Measurements from ENCODE around the gene UAP1L1.

The UAP1L1 gene

DNA sequence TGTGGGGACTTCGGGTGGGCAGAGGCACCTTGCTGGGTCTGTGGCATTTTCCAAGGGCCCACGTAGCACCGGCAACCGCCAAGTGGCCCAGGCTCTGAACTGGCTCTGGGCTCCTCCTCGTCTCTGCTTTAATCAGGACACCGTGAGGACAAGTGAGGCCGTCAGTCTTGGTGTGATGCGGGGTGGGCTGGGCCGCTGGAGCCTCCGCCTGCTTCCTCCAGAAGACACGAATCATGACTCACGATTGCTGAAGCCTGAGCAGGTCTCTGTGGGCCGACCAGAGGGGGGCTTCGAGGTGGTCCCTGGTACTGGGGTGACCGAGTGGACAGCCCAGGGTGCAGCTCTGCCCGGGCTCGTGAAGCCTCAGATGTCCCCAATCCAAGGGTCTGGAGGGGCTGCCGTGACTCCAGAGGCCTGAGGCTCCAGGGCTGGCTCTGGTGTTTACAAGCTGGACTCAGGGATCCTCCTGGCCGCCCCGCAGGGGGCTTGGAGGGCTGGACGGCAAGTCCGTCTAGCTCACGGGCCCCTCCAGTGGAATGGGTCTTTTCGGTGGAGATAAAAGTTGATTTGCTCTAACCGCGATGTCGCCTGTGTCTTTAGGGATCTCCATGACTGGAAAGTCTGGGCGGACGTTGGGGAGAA lies 31.4 kb downstream of the UAP1L1 start:
- peak; percentile 13; the same call in 1 of the 2 replicates for TF ChIP-seq POLR2AphosphoS5 (IDR thresholded peaks at IDR 0.05; ENCODE audit: low read depth, low read length)
- TF ChIP-seq POLR2A (IDR thresholded peaks at IDR 0.05; ENCODE audit: low read depth, low read length): no peak
- FAIRE-seq: no peak
- no peak for DNase-seq (ENCODE audit: insufficient read length)

GRCh38 chr9:137109250-137110146 lies 32.2 kb downstream of the UAP1L1 start:
- DNase-seq (ENCODE audit: insufficient read length): no peak
- no peak; the same call in 1 of the 2 replicates for TF ChIP-seq POLR2AphosphoS5 (IDR thresholded peaks at IDR 0.05; ENCODE audit: low read depth, low read length)
- TF ChIP-seq TAF1 (IDR thresholded peaks at IDR 0.05; ENCODE audit: borderline replicate concordance, low read depth, low read length): no peak
- TF ChIP-seq POLR2A (IDR thresholded peaks at IDR 0.05; ENCODE audit: low read depth, low read length): no peak
- no peak for FAIRE-seq

DNA sequence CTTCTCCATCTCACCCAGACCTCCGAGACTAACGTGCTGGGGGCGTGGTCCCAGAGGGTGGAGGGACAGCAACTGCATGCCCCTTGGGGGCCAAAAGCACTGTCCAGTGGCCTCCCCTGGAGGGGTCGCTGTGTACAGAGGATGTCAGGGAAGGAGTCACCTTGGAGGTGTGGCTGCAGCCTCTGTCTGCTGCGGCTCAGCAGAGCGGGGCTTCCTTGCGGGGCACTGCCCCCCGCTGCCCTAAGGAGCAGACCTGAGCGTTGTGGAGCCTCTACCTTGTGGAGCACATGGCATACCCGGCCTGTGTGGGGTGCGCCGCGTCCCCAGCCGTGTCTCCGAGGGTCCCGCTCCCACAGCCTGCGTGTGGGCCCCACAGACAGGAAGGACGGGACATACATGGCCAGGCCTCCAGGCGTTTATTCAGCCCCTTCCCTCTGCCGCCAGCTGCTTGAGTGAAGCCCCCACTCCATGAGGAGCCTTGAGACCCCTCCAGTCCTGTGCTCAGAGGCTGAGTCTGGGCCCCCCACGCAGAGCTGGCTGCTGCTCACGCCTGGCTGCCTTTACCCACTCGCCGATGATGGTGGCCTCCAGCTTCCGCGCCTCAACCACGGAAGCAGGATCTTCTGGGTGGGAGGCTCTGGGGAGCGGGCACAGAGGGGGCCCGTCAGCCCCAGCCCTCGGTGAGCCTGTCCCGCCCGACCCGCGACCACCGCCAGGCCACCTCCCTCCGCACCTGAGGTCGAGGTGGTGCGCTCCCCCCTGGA lies 33.0 kb downstream of the UAP1L1 start:
- FAIRE-seq (no peak), DNase-seq (ENCODE audit: insufficient read length) (no peak)
- no peak for TF ChIP-seq TAF1 (IDR thresholded peaks at IDR 0.05; ENCODE audit: borderline replicate concordance, low read depth, low read length)
- TF ChIP-seq POLR2A (IDR thresholded peaks at IDR 0.05; ENCODE audit: low read depth, low read length): no peak
- no peak for TF ChIP-seq POLR2AphosphoS5 (IDR thresholded peaks at IDR 0.05; ENCODE audit: low read depth, low read length)

- FAIRE-seq: no peak
- no peak for DNase-seq (ENCODE audit: insufficient read length)
- TF ChIP-seq TAF1 (IDR thresholded peaks at IDR 0.05; ENCODE audit: borderline replicate concordance, low read depth, low read length) (no peak), POLR2A (IDR thresholded peaks at IDR 0.05; ENCODE audit: low read depth, low read length) (no peak), POLR2AphosphoS5 (IDR thresholded peaks at IDR 0.05; ENCODE audit: low read depth, low read length) (no peak)
Observed at GRCh38 chr9:137110911-137111787, 33.8 kb downstream of the UAP1L1 start.

DNA sequence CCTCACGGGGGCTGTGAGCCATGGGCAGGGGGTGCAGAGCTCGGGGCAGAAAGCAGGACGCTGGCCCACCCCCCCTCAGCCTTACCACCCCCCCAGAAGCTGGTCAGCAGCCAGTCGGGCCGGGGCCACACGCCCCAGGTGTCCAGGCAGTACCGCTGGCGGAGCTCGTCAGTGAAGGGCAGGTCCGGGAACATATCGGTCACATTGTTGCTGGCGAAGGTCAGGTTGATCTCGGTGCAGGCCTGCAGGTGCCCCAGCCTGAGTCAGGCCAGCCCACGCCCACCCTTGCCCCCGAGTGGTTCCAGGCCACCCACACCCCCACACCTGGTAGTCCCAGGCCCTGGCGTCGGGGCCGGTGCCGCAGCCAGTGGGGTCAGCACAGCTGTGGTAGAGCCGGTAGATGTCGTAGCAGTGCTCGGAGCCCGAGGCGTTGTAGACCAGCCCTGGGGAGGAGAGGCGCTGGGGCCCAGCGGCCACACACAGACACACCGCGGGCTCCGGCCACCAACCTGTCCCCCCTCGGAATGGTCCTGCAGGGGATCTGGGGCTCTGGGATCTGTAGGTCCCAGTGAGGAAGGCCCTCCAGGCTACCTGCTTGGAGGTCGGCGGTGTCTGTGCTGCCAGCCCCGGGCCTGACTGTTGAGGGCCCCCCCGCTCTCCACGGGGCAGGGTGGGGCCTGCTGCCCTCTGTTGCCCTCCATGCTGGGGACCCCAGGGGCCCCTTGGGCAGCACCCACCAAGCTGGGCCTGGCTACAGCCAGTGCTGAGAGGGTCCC lies 34.7 kb downstream of the UAP1L1 start:
- TF ChIP-seq POLR2A (IDR thresholded peaks at IDR 0.05; ENCODE audit: low read depth, low read length) (no peak), TAF1 (IDR thresholded peaks at IDR 0.05; ENCODE audit: borderline replicate concordance, low read depth, low read length) (no peak), POLR2AphosphoS5 (IDR thresholded peaks at IDR 0.05; ENCODE audit: low read depth, low read length) (no peak)
- no peak for DNase-seq (ENCODE audit: insufficient read length)
- no peak for FAIRE-seq

DNA sequence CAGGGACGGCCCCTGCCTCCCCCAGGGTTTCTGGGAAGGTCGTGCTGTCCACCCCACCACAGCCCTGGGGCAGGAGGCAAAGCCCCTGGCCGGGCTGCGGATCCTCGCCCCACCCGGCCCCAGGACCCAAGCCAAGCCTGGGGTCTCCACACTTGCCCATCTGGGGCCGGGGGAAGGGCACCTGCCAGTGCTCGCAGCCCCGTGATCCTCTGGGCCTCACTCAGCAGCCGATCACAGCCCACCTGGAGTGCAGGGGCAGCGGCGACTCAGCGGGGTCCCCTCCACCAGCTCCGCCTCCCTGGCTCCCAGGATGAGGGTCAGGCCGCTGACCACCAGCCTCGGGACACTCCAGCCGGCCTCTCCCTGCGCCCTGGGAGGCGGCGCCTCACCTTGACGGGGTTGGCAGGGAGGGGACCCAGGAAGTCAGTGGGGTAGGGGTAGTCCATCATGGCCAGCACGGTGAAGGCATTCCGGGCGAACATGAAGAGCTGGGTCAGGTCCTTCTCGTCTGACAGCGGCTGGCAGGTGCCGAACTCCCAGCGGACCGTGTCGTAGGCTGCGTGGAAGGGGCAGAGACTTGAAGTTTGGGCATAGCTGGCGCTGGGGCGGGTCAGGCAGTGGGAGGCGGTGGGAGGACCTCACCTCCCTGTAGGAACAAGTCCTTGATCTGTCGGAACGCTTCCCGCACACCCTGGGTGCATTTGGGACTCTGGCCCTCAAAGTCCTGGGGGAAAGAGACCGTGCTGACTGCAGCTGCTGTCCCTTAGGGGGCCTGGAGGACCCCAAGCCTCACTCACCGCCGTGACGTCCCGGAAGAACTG lies 35.5 kb downstream of the UAP1L1 start:
- no peak for DNase-seq (ENCODE audit: insufficient read length)
- no peak for FAIRE-seq
- TF ChIP-seq POLR2AphosphoS5 (IDR thresholded peaks at IDR 0.05; ENCODE audit: low read depth, low read length) (no peak), TAF1 (IDR thresholded peaks at IDR 0.05; ENCODE audit: borderline replicate concordance, low read depth, low read length) (no peak), POLR2A (IDR thresholded peaks at IDR 0.05; ENCODE audit: low read depth, low read length) (no peak)

- TF ChIP-seq TAF1 (IDR thresholded peaks at IDR 0.05; ENCODE audit: borderline replicate concordance, low read depth, low read length) (no peak), POLR2A (IDR thresholded peaks at IDR 0.05; ENCODE audit: low read depth, low read length) (no peak), POLR2AphosphoS5 (IDR thresholded peaks at IDR 0.05; ENCODE audit: low read depth, low read length) (no peak)
- DNase-seq (ENCODE audit: insufficient read length) (peak; percentile 77), FAIRE-seq (peak; percentile 36)
Observed at GRCh38 chr9:137113385-137114159, 36.3 kb downstream of the UAP1L1 start.

DNA sequence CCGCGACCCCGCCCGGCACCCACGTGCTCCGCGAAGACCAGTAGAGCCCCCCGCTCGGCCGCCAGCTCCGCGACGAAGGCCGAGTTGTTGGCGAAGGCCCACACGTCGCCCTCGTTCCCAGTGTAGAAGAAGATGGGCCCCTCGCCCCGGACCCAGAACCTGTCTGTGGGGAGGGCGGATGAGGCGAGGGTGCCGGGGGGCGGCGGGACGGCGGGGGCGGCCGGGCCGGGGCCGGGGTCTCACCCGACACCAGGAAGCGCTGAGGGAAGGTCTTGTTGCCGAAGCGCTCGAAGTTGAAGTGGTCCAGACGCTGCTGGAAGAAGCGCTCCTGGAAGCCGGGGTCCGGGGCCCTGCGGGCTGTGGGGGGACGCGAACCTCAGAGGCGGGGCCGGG lies 36.9 kb downstream of the UAP1L1 start:
- TF ChIP-seq POLR2AphosphoS5 (IDR thresholded peaks at IDR 0.05; ENCODE audit: low read depth, low read length) (no peak), TAF1 (IDR thresholded peaks at IDR 0.05; ENCODE audit: borderline replicate concordance, low read depth, low read length) (no peak), POLR2A (IDR thresholded peaks at IDR 0.05; ENCODE audit: low read depth, low read length) (no peak)
- FAIRE-seq (no peak), DNase-seq (ENCODE audit: insufficient read length) (peak; percentile 67)

All from GM12892 (cell line).